Ishikawa (cell line): Measurements from ENCODE around the gene SRXN1.

Source experiments
- CEBPB ChIP-seq: IDR thresholded peaks from 2 replicates; pipeline ENCODE4 v1.6.1; 2012
- CREB1 ChIP-seq: IDR thresholded peaks from 2 replicates; pipeline ENCODE4 v1.6.1; 2012; ENCODE audit warnings: low read depth
- EGR1 ChIP-seq: IDR thresholded peaks from 2 replicates; pipeline ENCODE4 v1.6.1; 2012
- EP300 ChIP-seq: IDR thresholded peaks from 2 replicates; pipeline ENCODE4 v1.6.1; 2012; ENCODE audit warnings: borderline replicate concordance
- FOXM1 ChIP-seq: IDR thresholded peaks from 2 replicates; pipeline ENCODE4 v1.6.1; 2012; ENCODE audit warnings: low read depth, borderline replicate concordance
- MAX ChIP-seq: IDR thresholded peaks from 2 replicates; pipeline ENCODE4 v1.6.1; 2012
- NFIC ChIP-seq: IDR thresholded peaks from 2 replicates; pipeline ENCODE4 v1.6.1; 2012
- RAD21 ChIP-seq: IDR thresholded peaks from 2 replicates; pipeline ENCODE4 v1.6.1; 2012; ENCODE audit warnings: low read depth
- REST ChIP-seq: IDR thresholded peaks from 2 replicates; pipeline ENCODE4 v1.6.1; 2012; ENCODE audit warnings: low read depth, mild to moderate bottlenecking
- TAF1 ChIP-seq: IDR thresholded peaks from 2 replicates; pipeline ENCODE4 v1.6.1; 2012; ENCODE audit warnings: low read depth, mild to moderate bottlenecking
- TCF12 ChIP-seq: IDR thresholded peaks from 2 replicates; pipeline ENCODE4 v1.6.1; 2012; ENCODE audit warnings: low read depth
- TEAD4 ChIP-seq: IDR thresholded peaks from 2 replicates; pipeline ENCODE4 v1.6.1; 2012
- USF1 ChIP-seq: IDR thresholded peaks from 2 replicates; pipeline ENCODE4 v1.6.1; 2012
- YY1 ChIP-seq: IDR thresholded peaks from 2 replicates; pipeline ENCODE4 v1.6.1; 2012; ENCODE audit warnings: low read depth
- ZBTB7A ChIP-seq: IDR thresholded peaks from 2 replicates; pipeline ENCODE4 v1.6.1; 2012; ENCODE audit warnings: low read depth

SRXN1 gene

GRCh38 chr20:698276-698675 lies 45.3 kb upstream of the SRXN1 start:
- TF ChIP-seq FOXM1: no peak
- TF ChIP-seq REST: no peak
- TF ChIP-seq YY1: no peak
- TF ChIP-seq MAX: no peak
- no peak for TF ChIP-seq TCF12
- no peak for TF ChIP-seq TAF1
- no peak for TF ChIP-seq USF1
- no peak for TF ChIP-seq RAD21
- no peak for TF ChIP-seq EGR1
- TF ChIP-seq CREB1: no peak
- TF ChIP-seq NFIC: no peak
- TF ChIP-seq ZBTB7A: no peak
- TF ChIP-seq TEAD4: no peak
- TF ChIP-seq EP300: no peak
- TF ChIP-seq CEBPB: no peak

GRCh38 chr20:697826-698225 lies 44.8 kb upstream of the SRXN1 start:
- TF ChIP-seq YY1 (no peak), CEBPB (no peak), FOXM1 (no peak)

- TF ChIP-seq TCF12: no peak
- no peak for TF ChIP-seq USF1
- TF ChIP-seq YY1: no peak
- no peak for TF ChIP-seq RAD21
- TF ChIP-seq NFIC: no peak
- TF ChIP-seq MAX: no peak
- TF ChIP-seq TAF1: no peak
- no peak for TF ChIP-seq CREB1
- no peak for TF ChIP-seq CEBPB
- no peak for TF ChIP-seq FOXM1
- no peak for TF ChIP-seq EGR1
- TF ChIP-seq TEAD4: no peak
- TF ChIP-seq EP300: no peak
- TF ChIP-seq REST: no peak
- no peak for TF ChIP-seq ZBTB7A
Measured at GRCh38 chr20:695165-695866, 42.3 kb upstream of the SRXN1 start.

- TF ChIP-seq TCF12 (no peak), CEBPB (no peak), TEAD4 (no peak), RAD21 (no peak), MAX (no peak), NFIC (no peak), REST (no peak), ZBTB7A (no peak), CREB1 (no peak), EP300 (no peak), YY1 (no peak), USF1 (no peak), TAF1 (no peak), FOXM1 (no peak), EGR1 (no peak)
Measured at GRCh38 chr20:694496-694895, 41.5 kb upstream of the SRXN1 start.
